GM18909 (cell line): ENCODE data around the gene TAS2R38.

Experiments used
- ATAC-seq: cut with Tn5 transposase; IDR thresholded peaks from one replicate; pipeline ENCODE4 v1.9.1; 2021; ENCODE audit warnings: mild to moderate bottlenecking; ENCODE audit not compliant: unreplicated experiment, poor library complexity

The TAS2R38 gene

GRCh38 chr7:141976524-141977245 lies 3.1 kb upstream of the TAS2R38 start:
- ATAC-seq: no peak

GRCh38 chr7:141975806-141976523 lies 2.4 kb upstream of the TAS2R38 start:
- peak; percentile 84 for ATAC-seq

- no peak for ATAC-seq
Observed at GRCh38 chr7:141974831-141975230, 1.3 kb upstream of the TAS2R38 start.

- peak; percentile 77 for ATAC-seq
Observed at GRCh38 chr7:141960687-141961422, 12.7 kb downstream of the TAS2R38 start.

GRCh38 chr7:141956084-141956483 lies 17.5 kb downstream of the TAS2R38 start:
- ATAC-seq: no peak

GRCh38 chr7:141954334-141954733 lies 19.2 kb downstream of the TAS2R38 start:
- no peak for ATAC-seq

- ATAC-seq: no peak
Observed at GRCh38 chr7:141952461-141952860, 21.1 kb downstream of the TAS2R38 start.

GRCh38 chr7:141950806-141951205 lies 22.8 kb downstream of the TAS2R38 start:
- ATAC-seq: no peak

GRCh38 chr7:141949911-141950310 lies 23.7 kb downstream of the TAS2R38 start:
- ATAC-seq: no peak

- ATAC-seq: no peak
Observed at GRCh38 chr7:141949451-141949850, 24.1 kb downstream of the TAS2R38 start.

GRCh38 chr7:141949021-141949420 lies 24.6 kb downstream of the TAS2R38 start:
- no peak for ATAC-seq

GRCh38 chr7:141946796-141947195 lies 26.8 kb downstream of the TAS2R38 start, which contains the start of gene CLEC5A:
Gene CLEC5A, minus strand, starts transcription at chr7:141946974. Its CDS starts 682 bp downstream, at chr7:141946292.
- no peak for ATAC-seq

GRCh38 chr7:141945356-141945755 lies 28.2 kb downstream of the TAS2R38 start:
- no peak for ATAC-seq

- ATAC-seq: no peak
Observed at GRCh38 chr7:141944811-141945210, 28.8 kb downstream of the TAS2R38 start.

- no peak for ATAC-seq
Observed at GRCh38 chr7:141943846-141944245, 29.7 kb downstream of the TAS2R38 start.

- ATAC-seq: no peak
Observed at GRCh38 chr7:141941075-141941474, 32.5 kb downstream of the TAS2R38 start.

- ATAC-seq: no peak
Observed at GRCh38 chr7:141930211-141930610, 43.4 kb downstream of the TAS2R38 start.

GRCh38 chr7:141928845-141929195 lies 44.8 kb downstream of the TAS2R38 start:
- ATAC-seq: no peak

- no peak for ATAC-seq
Observed at GRCh38 chr7:141928146-141928844, 45.3 kb downstream of the TAS2R38 start.
